Panc1 (cell line): Measurements from ENCODE around the gene KCNC1. TPM values are rescaled to one million over a fixed set of nuclear protein-coding genes. Genes with fewer than 3 reads are reported as not detected.

Source experiments
- ATAC-seq: fragments of 200-7000 bp; cut with Tn5 transposase; 2 replicates; pipeline ENCODE4 v1.9.1; 2020; ENCODE audit warnings: mild to moderate bottlenecking, moderate library complexity
- BruUV-seq: library from RNA; stranded (reverse); fragments of 400-500 nt; replicated peaks from 2 replicates; lab custom pipeline; 2021; lab: Mats Ljungman, UMichigan
- CTCF ChIA-PET: fragments of 300-600 bp; sonication (Branson Sonifier 250); formaldehyde crosslinking; loops from one replicate; lab custom pipeline; 2022; ENCODE audit warnings: antibody characterized with exemption; lab: Charles Lee
- POLR2A ChIA-PET: fragments of 300-600 bp; sonication (Branson Sonifier 250); formaldehyde crosslinking; loops from one replicate; lab custom pipeline; 2022; ENCODE audit warnings: antibody characterized with exemption; lab: Charles Lee
- DNase-seq: peaks from one replicate; pipeline ENCODE4 v3.0.0-alpha.2; 2010; ENCODE audit warnings: low read depth, low spot score
- H3K27ac ChIP-seq: 2 replicates; pipeline ENCODE4 v1.5.1; 2011; ENCODE audit warnings: mild to moderate bottlenecking, low read length, inconsistent platforms
- H3K27me3 ChIP-seq: fragments of 200-500 bp; sonication (Bioruptor generic); 2 replicates; pipeline ENCODE4 v1.6.0; 2014; ENCODE audit warnings: low read length, inconsistent platforms; ENCODE audit not compliant: control insufficient read depth, insufficient read depth
- H3K36me3 ChIP-seq: fragments of 200-500 bp; sonication (Bioruptor generic); 2 replicates; pipeline ENCODE4 v1.5.1; 2014; ENCODE audit warnings: inconsistent platforms, mild to moderate bottlenecking, low read length, moderate library complexity; ENCODE audit not compliant: control insufficient read depth, insufficient read depth
- H3K4me1 ChIP-seq: 2 replicates; pipeline ENCODE4 v1.5.1; 2011; ENCODE audit warnings: inconsistent platforms, mild to moderate bottlenecking, low read length, moderate library complexity; ENCODE audit not compliant: control insufficient read depth, insufficient read depth
- H3K4me3 ChIP-seq, 2 experiments: 2 replicates each; pipeline ENCODE4 v1.5.1; 2011 to 2012; ENCODE audit warnings: low read depth in 2 of 2, low read length in 2 of 2, mild to moderate bottlenecking in 2 of 2, inconsistent platforms in 1 of 2, moderate library complexity in 1 of 2
- H3K9me3 ChIP-seq: fragments of 200-500 bp; sonication (Bioruptor generic); 2 replicates; pipeline ENCODE4 v1.5.1; 2014; ENCODE audit warnings: low read depth, mild to moderate bottlenecking, inconsistent platforms, low read length, moderate library complexity; ENCODE audit not compliant: control insufficient read depth, insufficient read depth
- POLR2AphosphoS5 ChIP-seq: IDR thresholded peaks from 2 replicates; pipeline ENCODE4 v1.6.1; 2012; ENCODE audit warnings: mild to moderate bottlenecking, low read depth, low read length, moderate library complexity
- SIN3A ChIP-seq: IDR thresholded peaks from 2 replicates; pipeline ENCODE4 v1.6.1; 2012; ENCODE audit warnings: low read depth, mild to moderate bottlenecking, low read length, moderate library complexity, borderline replicate concordance; ENCODE audit not compliant: insufficient read depth
- TCF7L2 ChIP-seq: IDR thresholded peaks from 2 replicates; pipeline ENCODE4 v1.6.1; 2011; ENCODE audit warnings: mild to moderate bottlenecking, low read depth, low read length, inconsistent platforms
- in situ Hi-C: cut with HindIII; loops from 2 replicates; pipeline ENCODE4 v1.10.0; 2016; ENCODE audit warnings: low sequenced_read_pairs, low pct_unique_long_range_greater_than_20kb
- intact Hi-C: fragments of 100-400 bp; cut with micrococcal nuclease; formaldehyde crosslinking; loops from one replicate; pipeline ENCODE4 v1.10.0; 2022; ENCODE audit not compliant: unreplicated experiment
- total RNA-seq: library from RNA; stranded (reverse); gene quantifications from one replicate; pipeline ENCODE4 v1.2.1, GENCODE V29; 2021; ENCODE audit not compliant: unreplicated experiment
- TF ChIP-seq, protein P1 (sequence below), 2 experiments: IDR thresholded peaks; 2 replicates each; pipeline ENCODE4 v1.6.1; 2011 to 2012; ENCODE audit warnings: low read depth in 2 of 2, control low read depth in 1 of 2, low read length in 1 of 2, mild to moderate bottlenecking in 1 of 2, moderate library complexity in 1 of 2; ENCODE audit not compliant: insufficient read depth in 1 of 2
- TF ChIP-seq, protein P2 (sequence below): fragments of 450-650 bp; IDR thresholded peaks from 2 replicates; pipeline ENCODE4 v1.5.1; 2017; ENCODE audit warnings: mild to moderate bottlenecking

Gene KCNC1
- total RNA-seq, 1 experiment from 2014 or later: 0.95 TPM

DNA sequence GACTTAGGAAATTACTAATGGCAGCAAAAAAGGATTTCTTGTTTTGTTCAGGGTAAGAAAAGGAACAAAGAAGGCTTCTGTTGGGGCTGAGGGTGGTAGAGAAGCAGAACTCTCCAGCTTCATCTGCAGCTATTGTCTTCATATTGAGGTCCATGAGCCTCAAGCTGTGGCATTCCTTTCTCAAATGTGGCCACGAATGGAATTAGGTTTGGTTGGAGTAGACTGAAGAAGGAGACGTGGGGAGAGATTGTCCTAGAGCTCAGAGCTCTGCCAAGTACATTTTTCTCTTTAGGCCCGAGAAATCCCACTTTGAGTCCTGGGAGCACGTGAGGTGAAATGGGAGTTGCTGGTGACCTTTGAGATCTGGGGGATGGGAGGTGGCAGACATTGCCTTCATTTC is 41.0 kb upstream of the KCNC1 start:
- CTCF ChIA-PET: no interaction called here
- in situ Hi-C loops: no loop called here

DNA sequence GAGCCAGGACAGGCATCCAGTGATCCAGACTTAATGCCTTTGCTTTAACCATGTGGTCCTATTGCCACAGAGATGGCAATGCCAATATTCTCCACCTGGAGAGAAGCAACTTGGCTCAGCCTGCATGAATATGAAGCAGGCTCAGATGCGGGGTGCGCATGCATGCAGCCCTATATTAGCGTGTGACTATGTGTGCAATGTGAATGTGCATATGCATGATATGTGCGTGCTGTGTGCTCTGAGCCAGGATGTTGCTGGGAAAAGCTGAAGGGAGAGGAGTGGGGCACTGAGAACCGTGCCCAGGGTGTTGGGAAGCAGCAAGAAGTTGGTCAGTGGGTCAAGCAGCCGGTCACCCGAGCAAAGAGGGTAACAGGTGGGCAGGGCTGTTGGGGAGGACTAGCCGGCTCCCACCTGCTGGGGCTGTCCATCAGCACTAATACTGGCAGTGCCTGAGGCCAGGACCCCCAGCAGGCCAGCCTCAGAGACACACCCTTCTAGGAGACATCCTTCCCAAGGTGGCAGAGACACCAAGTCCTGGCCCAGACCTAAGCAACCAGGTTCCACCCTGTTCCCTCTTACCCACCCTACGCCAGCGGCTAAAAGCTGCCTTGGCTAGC is 40.0 kb upstream of the KCNC1 start:
- TF ChIP-seq TCF7L2: no peak
- TF ChIP-seq SIN3A: no peak
- TF ChIP-seq, protein P1, sequence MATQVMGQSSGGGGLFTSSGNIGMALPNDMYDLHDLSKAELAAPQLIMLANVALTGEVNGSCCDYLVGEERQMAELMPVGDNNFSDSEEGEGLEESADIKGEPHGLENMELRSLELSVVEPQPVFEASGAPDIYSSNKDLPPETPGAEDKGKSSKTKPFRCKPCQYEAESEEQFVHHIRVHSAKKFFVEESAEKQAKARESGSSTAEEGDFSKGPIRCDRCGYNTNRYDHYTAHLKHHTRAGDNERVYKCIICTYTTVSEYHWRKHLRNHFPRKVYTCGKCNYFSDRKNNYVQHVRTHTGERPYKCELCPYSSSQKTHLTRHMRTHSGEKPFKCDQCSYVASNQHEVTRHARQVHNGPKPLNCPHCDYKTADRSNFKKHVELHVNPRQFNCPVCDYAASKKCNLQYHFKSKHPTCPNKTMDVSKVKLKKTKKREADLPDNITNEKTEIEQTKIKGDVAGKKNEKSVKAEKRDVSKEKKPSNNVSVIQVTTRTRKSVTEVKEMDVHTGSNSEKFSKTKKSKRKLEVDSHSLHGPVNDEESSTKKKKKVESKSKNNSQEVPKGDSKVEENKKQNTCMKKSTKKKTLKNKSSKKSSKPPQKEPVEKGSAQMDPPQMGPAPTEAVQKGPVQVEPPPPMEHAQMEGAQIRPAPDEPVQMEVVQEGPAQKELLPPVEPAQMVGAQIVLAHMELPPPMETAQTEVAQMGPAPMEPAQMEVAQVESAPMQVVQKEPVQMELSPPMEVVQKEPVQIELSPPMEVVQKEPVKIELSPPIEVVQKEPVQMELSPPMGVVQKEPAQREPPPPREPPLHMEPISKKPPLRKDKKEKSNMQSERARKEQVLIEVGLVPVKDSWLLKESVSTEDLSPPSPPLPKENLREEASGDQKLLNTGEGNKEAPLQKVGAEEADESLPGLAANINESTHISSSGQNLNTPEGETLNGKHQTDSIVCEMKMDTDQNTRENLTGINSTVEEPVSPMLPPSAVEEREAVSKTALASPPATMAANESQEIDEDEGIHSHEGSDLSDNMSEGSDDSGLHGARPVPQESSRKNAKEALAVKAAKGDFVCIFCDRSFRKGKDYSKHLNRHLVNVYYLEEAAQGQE (IDR thresholded peaks at IDR 0.05; ENCODE audit: insufficient read depth in 1 of 2, low read depth in 2 of 2, low read length in 1 of 2): no peak
- TF ChIP-seq POLR2AphosphoS5: no peak
- TF ChIP-seq, protein P2, sequence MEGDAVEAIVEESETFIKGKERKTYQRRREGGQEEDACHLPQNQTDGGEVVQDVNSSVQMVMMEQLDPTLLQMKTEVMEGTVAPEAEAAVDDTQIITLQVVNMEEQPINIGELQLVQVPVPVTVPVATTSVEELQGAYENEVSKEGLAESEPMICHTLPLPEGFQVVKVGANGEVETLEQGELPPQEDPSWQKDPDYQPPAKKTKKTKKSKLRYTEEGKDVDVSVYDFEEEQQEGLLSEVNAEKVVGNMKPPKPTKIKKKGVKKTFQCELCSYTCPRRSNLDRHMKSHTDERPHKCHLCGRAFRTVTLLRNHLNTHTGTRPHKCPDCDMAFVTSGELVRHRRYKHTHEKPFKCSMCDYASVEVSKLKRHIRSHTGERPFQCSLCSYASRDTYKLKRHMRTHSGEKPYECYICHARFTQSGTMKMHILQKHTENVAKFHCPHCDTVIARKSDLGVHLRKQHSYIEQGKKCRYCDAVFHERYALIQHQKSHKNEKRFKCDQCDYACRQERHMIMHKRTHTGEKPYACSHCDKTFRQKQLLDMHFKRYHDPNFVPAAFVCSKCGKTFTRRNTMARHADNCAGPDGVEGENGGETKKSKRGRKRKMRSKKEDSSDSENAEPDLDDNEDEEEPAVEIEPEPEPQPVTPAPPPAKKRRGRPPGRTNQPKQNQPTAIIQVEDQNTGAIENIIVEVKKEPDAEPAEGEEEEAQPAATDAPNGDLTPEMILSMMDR: no peak
- H3K4me1 ChIP-seq: no peaks in the 10 kb centered on the region
- H3K4me3 ChIP-seq: no peak overlapping the region
- ChIA-PET CTCF (no interaction called here), POLR2A (no interaction called here)
- no peaks in the 10 kb centered on the region for H3K36me3 ChIP-seq
- no peak for ATAC-seq
- peaks cover 10% of the 10 kb centered on the region; the same call in 1 of the 2 replicates for H3K27me3 ChIP-seq
- intact Hi-C loops: no loop called here
- no peak overlapping the region for H3K27ac ChIP-seq
- in situ Hi-C loops: no loop called here
- no peaks in the 10 kb centered on the region for H3K9me3 ChIP-seq
- no TSS peak for BruUV-seq
- DNase-seq: no peak

More for the DNA sequence above, 41.0 kb upstream of the KCNC1 start:
- H3K4me1 ChIP-seq: no peaks in the 10 kb centered on the region
- H3K9me3 ChIP-seq: no peaks in the 10 kb centered on the region
- no TSS peak for BruUV-seq
- no peak overlapping the region for H3K4me3 ChIP-seq
- ATAC-seq (no peak), DNase-seq (no peak)
- no peak overlapping the region for H3K27ac ChIP-seq
- POLR2A ChIA-PET: no interaction called here
- H3K36me3 ChIP-seq: no peaks in the 10 kb centered on the region
- peaks cover 10% of the 10 kb centered on the region; the same call in 1 of the 2 replicates for H3K27me3 ChIP-seq
- TF ChIP-seq, protein P1 (IDR thresholded peaks at IDR 0.05; ENCODE audit: insufficient read depth in 1 of 2, low read depth in 2 of 2, low read length in 1 of 2): no peak
- TF ChIP-seq, protein P2: no peak
- TF ChIP-seq SIN3A (no peak), POLR2AphosphoS5 (no peak), TCF7L2 (no peak)
- intact Hi-C loops: no loop called here
